HG03432 (cell line): ENCODE results near the gene NACC2.
"Not testable (repeated sequence)": the region's sequence is repeated elsewhere in the genome, so short reads cannot be mapped to it uniquely, and the experiment has no call there.

Experiments
- ATAC-seq: cut with Tn5 transposase; IDR thresholded peaks from one replicate; pipeline ENCODE4 v1.9.1; 2021; ENCODE audit warnings: mild to moderate bottlenecking, moderate library complexity; ENCODE audit not compliant: unreplicated experiment

NACC2 gene

GRCh38 chr9:136081826-136082495 lies 13.1 kb downstream of the NACC2 start:
- ATAC-seq: no peak

GRCh38 chr9:136081113-136081825 lies 13.8 kb downstream of the NACC2 start:
- ATAC-seq: no peak

GRCh38 chr9:136080716-136081112 lies 14.4 kb downstream of the NACC2 start:
- ATAC-seq: no peak

GRCh38 chr9:136079916-136080246 lies 15.2 kb downstream of the NACC2 start:
- no peak for ATAC-seq

GRCh38 chr9:136079211-136079915 lies 15.7 kb downstream of the NACC2 start:
- no peak for ATAC-seq

GRCh38 chr9:136078498-136079011 lies 16.5 kb downstream of the NACC2 start:
- ATAC-seq: no peak

- no peak for ATAC-seq
These were observed 17.1 kb downstream of the NACC2 start for GRCh38 chr9:136078024-136078423.

- no peak for ATAC-seq
These were observed 17.6 kb downstream of the NACC2 start for GRCh38 chr9:136077491-136077890.

GRCh38 chr9:136075881-136076678 lies 19.0 kb downstream of the NACC2 start:
- no peak for ATAC-seq

GRCh38 chr9:136075134-136075841 lies 19.8 kb downstream of the NACC2 start:
- ATAC-seq: no peak

GRCh38 chr9:136074706-136075105 lies 20.4 kb downstream of the NACC2 start:
- no peak for ATAC-seq

- no peak for ATAC-seq
These were observed 32.2 kb downstream of the NACC2 start for GRCh38 chr9:136062657-136063439.

GRCh38 chr9:136061916-136062315 lies 33.2 kb downstream of the NACC2 start:
- ATAC-seq: not testable (repeated sequence)

- ATAC-seq: no peak
These were observed 33.7 kb downstream of the NACC2 start for GRCh38 chr9:136061405-136061804.

GRCh38 chr9:136060671-136061371 lies 34.3 kb downstream of the NACC2 start:
- ATAC-seq: no peak

GRCh38 chr9:136059851-136060670 lies 35.0 kb downstream of the NACC2 start:
- no peak for ATAC-seq

GRCh38 chr9:136059321-136059791 lies 35.7 kb downstream of the NACC2 start:
- no peak for ATAC-seq

GRCh38 chr9:136058801-136059302 lies 36.2 kb downstream of the NACC2 start:
- no peak for ATAC-seq
